K562 (cell line): ENCODE measurements around the gene GPR78. TPM values are rescaled to one million over a fixed set of nuclear protein-coding genes. Genes with fewer than 3 reads are reported as not detected.

Experiments used
- ATAC-seq: fragments of 200-7000 bp; cut with Tn5 transposase; 3 replicates; pipeline ENCODE4 v1.9.1; 2020; ENCODE audit warnings: moderate library complexity
- BruUV-seq: library from RNA; stranded (reverse); fragments of 400-500 nt; replicated peaks from 2 replicates; lab custom pipeline; 2021; lab: Mats Ljungman, UMichigan
- CTCF ChIA-PET: fragments of 300-600 bp; formaldehyde crosslinking; extraction: SDS; loops from one replicate; lab custom pipeline; 2021; ENCODE audit warnings: low intra/inter-chr PET ratio; lab: Yijun Ruan, JAX
- POLR2A ChIA-PET: fragments of 300-600, 350-650 bp; sonication (Branson Sonifier 250); formaldehyde crosslinking; extraction: SDS; loops from one replicate; lab custom pipeline; 2021; ENCODE audit warnings: antibody characterized with exemption, inconsistent platforms; lab: Yijun Ruan, JAX
- DNase-seq, 4 experiments: peaks; one replicate each; pipeline versions ENCODE4 v3.0.0 to v3.0.0-alpha.2; 2011 to 2018; ENCODE audit warnings: low spot score in 3 of 4, mixed read lengths in 3 of 4; ENCODE audit errors: extremely low read depth in 1 of 4
- FAIRE-seq: peaks from 2 replicates; lab custom pipeline; 2011; peaks lifted over from hg19 to GRCh38; lab: Jason Lieb, UNC
- H2AFZ ChIP-seq: 2 replicates; pipeline ENCODE4 v1.6.0; 2011; ENCODE audit warnings: low read depth, low read length, control low read depth, inconsistent platforms
- H3K27ac ChIP-seq: fragments of 200-600 bp; 3 replicates; pipeline ENCODE4 v1.8.0; 2011; ENCODE audit warnings: low read depth, mild to moderate bottlenecking, control low read depth, inconsistent platforms, low read length, moderate library complexity, mixed read lengths; ENCODE audit errors: extremely low read depth
- H3K27me3 ChIP-seq, 2 experiments: fragments of 300-600 bp in 1 of 2; 2 replicates in 1 of 2; 3 replicates in 1 of 2; pipeline versions ENCODE4 v1.6.0 to v1.8.0; 2011; ENCODE audit warnings: inconsistent platforms in 2 of 2, low read length in 2 of 2, mild to moderate bottlenecking in 1 of 2, mixed read lengths in 1 of 2, moderate library complexity in 1 of 2; ENCODE audit not compliant: control insufficient read depth in 2 of 2, insufficient read depth in 2 of 2
- H3K36me3 ChIP-seq: fragments of 300-600 bp; 3 replicates; pipeline ENCODE4 v1.8.0; 2011; ENCODE audit warnings: mild to moderate bottlenecking, low read length, inconsistent platforms; ENCODE audit not compliant: control insufficient read depth, insufficient read depth
- H3K4me1 ChIP-seq, 2 experiments: fragments of 200-600 bp in 1 of 2; replicated peaks in 1 of 2; 2 replicates in 1 of 2; 3 replicates in 1 of 2; pipeline versions ENCODE4 v1.5.1 to v1.8.0; 2011; ENCODE audit warnings: inconsistent platforms in 2 of 2, low read length in 2 of 2, mild to moderate bottlenecking in 1 of 2, mixed read lengths in 1 of 2, moderate library complexity in 1 of 2; ENCODE audit not compliant: control insufficient read depth in 2 of 2, insufficient read depth in 2 of 2
- H3K4me2 ChIP-seq: 2 replicates; pipeline ENCODE4 v1.6.1; 2011; ENCODE audit warnings: low read length, control low read depth, inconsistent platforms, mixed read lengths; ENCODE audit not compliant: insufficient read depth
- H3K4me3 ChIP-seq: fragments of 200-600 bp; sonication (generic), shearing (Covaris generic); 2 replicates; pipeline ENCODE4 v1.5.1; 2016; ENCODE audit warnings: control low read depth, inconsistent platforms
- H3K79me2 ChIP-seq: fragments of 200-600 bp; 3 replicates; pipeline ENCODE4 v1.8.0; 2011; ENCODE audit warnings: low read length, inconsistent platforms; ENCODE audit not compliant: control insufficient read depth, insufficient read depth
- H3K9ac ChIP-seq, 2 experiments: 2 replicates each; pipeline versions ENCODE4 v1.6.0 to v1.6.1; 2011; ENCODE audit warnings: low read depth in 2 of 2, low read length in 2 of 2, control low read depth in 1 of 2, inconsistent platforms in 1 of 2, mild to moderate bottlenecking in 1 of 2, mixed read lengths in 1 of 2; ENCODE audit not compliant: insufficient read depth in 1 of 2
- H3K9me1 ChIP-seq: one replicate; pipeline ENCODE4 v1.6.0; 2011; ENCODE audit warnings: inconsistent platforms, mild to moderate bottlenecking, low read length, moderate library complexity; ENCODE audit not compliant: control insufficient read depth, insufficient read depth
- H3K9me3 ChIP-seq: replicated peaks from 2 replicates; pipeline ENCODE4 v1.5.1; 2011; ENCODE audit warnings: low read depth, low read length, inconsistent platforms; ENCODE audit not compliant: control insufficient read depth, insufficient read depth
- H4K20me1 ChIP-seq: replicated peaks from 2 replicates; pipeline ENCODE4 v1.6.1; 2011; ENCODE audit warnings: low read length, inconsistent platforms, mixed read lengths; ENCODE audit not compliant: control insufficient read depth, insufficient read depth
- ARNT ChIP-seq, 2 experiments: fragments of 450-650 bp; IDR thresholded peaks; 2 replicates each; pipeline ENCODE4 v1.6.1; 2016; ENCODE audit warnings: mild to moderate bottlenecking in 1 of 2
- C11orf30 ChIP-seq: fragments of 450-650 bp; IDR thresholded peaks from 2 replicates; pipeline ENCODE4 v1.6.1; 2016; ENCODE audit warnings: low read depth, mild to moderate bottlenecking
- DACH1 ChIP-seq: fragments of 450-650 bp; IDR thresholded peaks from 2 replicates; pipeline ENCODE4 v1.6.1; 2018; ENCODE audit not compliant: partially characterized antibody
- HDAC3 ChIP-seq: fragments of 450-650 bp; IDR thresholded peaks from 2 replicates; pipeline ENCODE4 v1.6.1; 2018; ENCODE audit warnings: borderline replicate concordance, mild to moderate bottlenecking, moderate library complexity; ENCODE audit not compliant: partially characterized antibody
- IRF9 ChIP-seq: fragments of 450-650 bp; IDR thresholded peaks from 2 replicates; pipeline ENCODE4 v1.6.1; 2016; ENCODE audit warnings: missing biosample characterization, missing genetic modification characterization
- JUND ChIP-seq, 2 experiments: IDR thresholded peaks; 2 replicates in 1 of 2; 3 replicates in 1 of 2; pipeline ENCODE4 v1.6.1; 2011; ENCODE audit warnings: borderline replicate concordance in 2 of 2, low read depth in 2 of 2, low read length in 2 of 2, improper control_type of control experiment in 1 of 2, missing biosample characterization in 1 of 2, missing genetic modification characterization in 1 of 2, missing genetic modification reagents in 1 of 2
- KAT2B ChIP-seq: IDR thresholded peaks from one replicate; pipeline ENCODE4 v1.6.1; 2012; ENCODE audit warnings: low read depth, mild to moderate bottlenecking, control low read depth, inconsistent platforms, low read length, moderate library complexity
- MAFG ChIP-seq: fragments of 450-650 bp; conservative IDR thresholded peaks from 2 replicates; pipeline ENCODE4 v1.6.1; 2016; ENCODE audit warnings: missing genetic modification characterization, missing compliant biosample characterization
- NR2C2 ChIP-seq, 2 experiments: fragments of 200-800 bp in 1 of 2; sonication (Bioruptor generic) in 1 of 2; sonication (generic) in 1 of 2; formaldehyde crosslinking in 1 of 2; IDR thresholded peaks; 2 replicates each; pipeline versions ENCODE4 v1.6.1 to v1.8.0; 2016 to 2022; ENCODE audit warnings: mild to moderate bottlenecking in 1 of 2, missing compliant biosample characterization in 1 of 2, missing genetic modification characterization in 1 of 2, missing genetic modification reagents in 1 of 2
- PKNOX1 ChIP-seq: fragments of 450-650 bp; IDR thresholded peaks from 2 replicates; pipeline ENCODE4 v1.6.1; 2016
- RCOR1 ChIP-seq, 2 experiments: IDR thresholded peaks; 2 replicates each; pipeline ENCODE4 v1.6.1; 2012; ENCODE audit warnings: low read depth in 2 of 2, low read length in 2 of 2, borderline replicate concordance in 1 of 2, improper control_type of control experiment in 1 of 2
- RFX1 ChIP-seq: fragments of 450-650 bp; IDR thresholded peaks from 2 replicates; pipeline ENCODE4 v1.6.1; 2016; ENCODE audit warnings: mild to moderate bottlenecking, moderate library complexity
- RFX5 ChIP-seq: IDR thresholded peaks from 2 replicates; pipeline ENCODE4 v1.6.1; 2011; ENCODE audit warnings: low read depth, mild to moderate bottlenecking, improper control_type of control experiment, low read length
- SPI1 ChIP-seq: IDR thresholded peaks from 2 replicates; pipeline ENCODE4 v1.6.1; 2011; ENCODE audit warnings: low read depth, low read length, control low read depth, borderline replicate concordance
- ZC3H8 ChIP-seq: fragments of 450-650 bp; IDR thresholded peaks from 2 replicates; pipeline ENCODE4 v1.6.1; 2017
- ZNF212 ChIP-seq: fragments of 450-650 bp; formaldehyde crosslinking; IDR thresholded peaks from 2 replicates; pipeline ENCODE4 v1.4.0; 2020; ENCODE audit warnings: mild to moderate bottlenecking
- ZNF431 ChIP-seq: sonication (generic); formaldehyde crosslinking; IDR thresholded peaks from 2 replicates; pipeline ENCODE4 v1.8.0; 2022; ENCODE audit warnings: mild to moderate bottlenecking, missing genetic modification reagents
- ZNF766 ChIP-seq: fragments of 200-800 bp; sonication (Bioruptor generic); conservative IDR thresholded peaks from 2 replicates; pipeline ENCODE4 v1.6.1; 2016; ENCODE audit warnings: missing genetic modification characterization, missing compliant biosample characterization
- WGBS: fragments of 100-300 bp; shearing (Covaris generic); methylation state at CpG from one replicate; pipeline ENCODE4 v1.1.6; 2016; ENCODE audit warnings: low coverage, mixed read lengths; ENCODE audit not compliant: insufficient coverage; ENCODE audit errors: missing lambda C conversion rate; 5-methylcytosine and 5-hydroxymethylcytosine counted together
- in situ Hi-C: fragments of 300-500 bp; cut with MboI; formaldehyde crosslinking; loops from 4 replicates; pipeline ENCODE4 v1.15.0; 2018; ENCODE audit warnings: inconsistent platforms, mixed read lengths
- intact Hi-C: fragments of 100-400 bp; cut with micrococcal nuclease; formaldehyde crosslinking; loops from 2 replicates; pipeline ENCODE4 v1.14.2; 2022
- polyA plus RNA-seq, 8 experiments: library from polyadenylated mRNA; depleted of rRNA in 4 of 8; stranded (reverse) in 5 of 8; unstranded in 3 of 8; fragments of >200 nt; fragmentation: Nextera tagmentation in 2 of 8; fragmentation: Illumina TruSeq in 1 of 8; extraction: Ambion mirVana in 2 of 8; extraction: Trizol in 1 of 8; gene quantifications; 2 replicates each; pipeline versions ENCODE4 v1.2.1 to v1.2.3, GENCODE V29; 2011 to 2014; ENCODE audit warnings: inconsistent platforms in 1 of 8, missing spikeins in 1 of 8
- total RNA-seq, 7 experiments: library from RNA; depleted of rRNA in 6 of 7; stranded (reverse); fragments of >200 nt in 6 of 7; fragmentation: Illumina TruSeq in 2 of 7; extraction: Trizol in 2 of 7; gene quantifications; 2 replicates each; pipeline versions ENCODE4 v1.2.1 to v1.2.3, GENCODE V29; 2011 to 2021; ENCODE audit warnings: low replicate concordance in 1 of 7

The GPR78 gene
- total and polyA plus RNA-seq, 9 of the 15 experiments (the other 6 are each of a cell fraction or from before 2014, with no cell fraction given) = 0.04 to 0.13 (median 0.07) TPM; not detected in 4

- ATAC-seq = peak; percentile 87
- H3K79me2 ChIP-seq = no peaks in the 10 kb centered on the region; the same call in 2 of the 3 replicates
- H3K4me1 ChIP-seq = peaks cover 13 to 38% of the 10 kb centered on the region in 2 experiments; a peak in 4 of 5 replicates
- H4K20me1 ChIP-seq = peaks cover 11% of the 10 kb centered on the region
- in situ Hi-C loops = loop anchor here (5.0 kb wide), 1 partner anchor 132 kb away; no protein-coding TSS in a partner anchor
- ChIA-PET CTCF (interaction anchor here (0.5 to 4.4 kb wide), 6 partner anchors 120 to 352 kb away, joined by 3 to 64 read pairs (median 4); no protein-coding TSS in a partner anchor), POLR2A (interaction anchor here (0.7 to 1.2 kb wide), 3 partner anchors 122 to 184 kb away, joined by 3 read pairs; no protein-coding TSS in a partner anchor)
- WGBS = 37% methylated on average over 24 of the region's 24 CpGs
- DNase-seq = peak; percentile 84 to 94 (median 92)
- H2AFZ ChIP-seq = no peak overlapping the region
- BruUV-seq = no TSS peak
- FAIRE-seq = peak; percentile 99
- no peak overlapping the region for H3K4me2 ChIP-seq
- no peaks in the 10 kb centered on the region for H3K9me3 ChIP-seq
- peak overlapping the region in 1 of 2 experiments; percentile 17; a peak in 1 of 4 replicates for H3K9ac ChIP-seq
- no peaks in the 10 kb centered on the region for H3K9me1 ChIP-seq
- H3K36me3 ChIP-seq = no peaks in the 10 kb centered on the region
- peaks cover 7 to 21% of the 10 kb centered on the region in 2 experiments; a peak in 3 of 5 replicates for H3K27me3 ChIP-seq
- H3K27ac ChIP-seq = no peak overlapping the region
- intact Hi-C loops = loop anchor here (1.0 kb wide), 3 partner anchors 47 to 352 kb away; no protein-coding TSS in a partner anchor
- H3K4me3 ChIP-seq = no peak overlapping the region
- TF ChIP-seq RFX1 (no peak), C11orf30 (no peak), RCOR1 (IDR thresholded peaks at IDR 0.05; ENCODE audit: borderline replicate concordance in 1 of 2, low read depth in 2 of 2, low read length in 2 of 2) (peak in 1 of 2 experiments; percentile 87; a peak in 2 of 4 replicates), KAT2B (no peak), JUND (IDR thresholded peaks at IDR 0.05; ENCODE audit: borderline replicate concordance, low read depth, low read length) (peak; percentile 53; the same call in 1 of the 2 replicates), JUND (tag; IDR thresholded peaks at IDR 0.05; ENCODE audit: borderline replicate concordance, low read depth, low read length) (no peak), ZNF766 (CRISPR knock-in tag) (no peak), DACH1 (peak; percentile 16), MAFG (tag) (no peak), NR2C2 (CRISPR knock-in tag; IDR thresholded peaks at IDR 0.05) (no peak), NR2C2 (tag; IDR thresholded peaks at IDR 0.05) (peak; percentile 34; the same call in 1 of the 2 replicates), SPI1 (no peak), ZNF431 (no peak), HDAC3 (no peak), RFX5 (no peak), ZNF212 (CRISPR knock-in tag) (no peak), PKNOX1 (peak; percentile 94), IRF9 (tag) (peak; percentile 84), ARNT (IDR thresholded peaks at IDR 0.05) (peak in 1 of 2 experiments; percentile 66; a peak in 2 of 4 replicates), ZC3H8 (no peak)
Observed at GRCh38 chr4:8594097-8595038, 14.2 kb downstream of the GPR78 start.
